ENCODE results near the gene DDX1. TPM values are rescaled to one million over a fixed set of nuclear protein-coding genes. Genes with fewer than 3 reads are reported as not detected.

The DDX1 gene
- total RNA-seq, 1 donor from 2014 or later, result 58.5 TPM

GRCh38 chr2:15643791-15644585 lies 52.3 kb downstream of the DDX1 start:
- Histone ChIP-seq H3K4me3 (ENCODE audit: low read depth, low read length) (no peak overlapping the region), H3K36me3 (ENCODE audit: control insufficient read depth, insufficient read depth, low read length) (no peaks in the 10 kb centered on the region), H3K27me3 (ENCODE audit: control insufficient read depth, insufficient read depth, low read length) (no peaks in the 10 kb centered on the region)
- no peak for DNase-seq (ENCODE audit: low read depth)
- TF ChIP-seq CTCF (IDR thresholded peaks at IDR 0.05; ENCODE audit: insufficient read depth, low read length, poor library complexity, severe bottlenecking), result no peak

DNA sequence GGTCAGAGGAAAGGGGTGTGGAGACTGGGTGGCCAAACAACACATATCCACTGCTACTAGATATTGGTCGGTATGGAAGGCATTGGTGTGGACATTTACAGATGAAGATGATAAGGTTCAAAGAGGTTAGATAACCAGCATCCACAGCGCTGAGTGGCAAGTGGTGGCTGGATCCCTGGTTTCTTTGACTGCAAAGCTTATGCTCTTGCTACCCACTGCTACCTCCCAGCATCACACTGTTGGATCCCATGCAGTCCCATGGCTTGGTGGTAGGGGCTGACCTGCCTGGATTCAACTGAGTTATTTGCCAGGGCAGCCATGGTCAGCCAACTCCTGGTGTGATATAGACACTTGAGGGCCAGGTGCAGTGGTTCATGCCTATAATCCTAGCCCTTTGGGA lies 53.6 kb downstream of the DDX1 start:
- no peak overlapping the region for H3K4me3 ChIP-seq (ENCODE audit: low read depth, low read length)
- H3K27me3 ChIP-seq (ENCODE audit: control insufficient read depth, insufficient read depth, low read length), result no peaks in the 10 kb centered on the region
- H3K36me3 ChIP-seq (ENCODE audit: control insufficient read depth, insufficient read depth, low read length), result no peaks in the 10 kb centered on the region
- TF ChIP-seq CTCF (IDR thresholded peaks at IDR 0.05; ENCODE audit: insufficient read depth, low read length, poor library complexity, severe bottlenecking), result no peak
- no peak for DNase-seq (ENCODE audit: low read depth)

GRCh38 chr2:15645720-15646385 lies 54.2 kb downstream of the DDX1 start:
- Histone ChIP-seq H3K4me3 (ENCODE audit: low read depth, low read length) (no peak overlapping the region), H3K36me3 (ENCODE audit: control insufficient read depth, insufficient read depth, low read length) (no peaks in the 10 kb centered on the region), H3K27me3 (ENCODE audit: control insufficient read depth, insufficient read depth, low read length) (no peaks in the 10 kb centered on the region)
- TF ChIP-seq CTCF (IDR thresholded peaks at IDR 0.05; ENCODE audit: insufficient read depth, low read length, poor library complexity, severe bottlenecking), result no peak
- no peak for DNase-seq (ENCODE audit: low read depth)

DNA sequence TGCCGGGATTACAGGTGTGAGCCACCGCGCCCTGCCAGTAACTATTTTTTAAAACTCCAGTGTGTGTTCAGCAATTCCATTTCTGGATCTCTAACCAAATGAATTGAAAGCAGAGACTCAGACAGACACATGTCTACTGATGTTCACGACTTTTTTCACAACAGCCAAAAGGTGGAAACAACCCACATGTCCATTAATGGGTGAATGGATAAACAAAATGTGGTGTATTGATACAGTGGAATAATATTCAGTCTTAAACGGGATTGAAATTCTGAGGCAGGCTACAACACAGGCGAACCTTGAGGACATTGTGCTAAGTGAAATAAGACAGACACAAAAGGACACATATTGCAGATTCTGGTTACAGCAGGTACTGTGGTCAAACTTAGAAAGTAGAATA lies 55.0 kb downstream of the DDX1 start:
- no peak for DNase-seq (ENCODE audit: low read depth)
- no peak overlapping the region for H3K4me3 ChIP-seq (ENCODE audit: low read depth, low read length)
- H3K36me3 ChIP-seq (ENCODE audit: control insufficient read depth, insufficient read depth, low read length), result no peaks in the 10 kb centered on the region
- TF ChIP-seq CTCF (IDR thresholded peaks at IDR 0.05; ENCODE audit: insufficient read depth, low read length, poor library complexity, severe bottlenecking), result no peak
- H3K27me3 ChIP-seq (ENCODE audit: control insufficient read depth, insufficient read depth, low read length), result no peaks in the 10 kb centered on the region

DNA sequence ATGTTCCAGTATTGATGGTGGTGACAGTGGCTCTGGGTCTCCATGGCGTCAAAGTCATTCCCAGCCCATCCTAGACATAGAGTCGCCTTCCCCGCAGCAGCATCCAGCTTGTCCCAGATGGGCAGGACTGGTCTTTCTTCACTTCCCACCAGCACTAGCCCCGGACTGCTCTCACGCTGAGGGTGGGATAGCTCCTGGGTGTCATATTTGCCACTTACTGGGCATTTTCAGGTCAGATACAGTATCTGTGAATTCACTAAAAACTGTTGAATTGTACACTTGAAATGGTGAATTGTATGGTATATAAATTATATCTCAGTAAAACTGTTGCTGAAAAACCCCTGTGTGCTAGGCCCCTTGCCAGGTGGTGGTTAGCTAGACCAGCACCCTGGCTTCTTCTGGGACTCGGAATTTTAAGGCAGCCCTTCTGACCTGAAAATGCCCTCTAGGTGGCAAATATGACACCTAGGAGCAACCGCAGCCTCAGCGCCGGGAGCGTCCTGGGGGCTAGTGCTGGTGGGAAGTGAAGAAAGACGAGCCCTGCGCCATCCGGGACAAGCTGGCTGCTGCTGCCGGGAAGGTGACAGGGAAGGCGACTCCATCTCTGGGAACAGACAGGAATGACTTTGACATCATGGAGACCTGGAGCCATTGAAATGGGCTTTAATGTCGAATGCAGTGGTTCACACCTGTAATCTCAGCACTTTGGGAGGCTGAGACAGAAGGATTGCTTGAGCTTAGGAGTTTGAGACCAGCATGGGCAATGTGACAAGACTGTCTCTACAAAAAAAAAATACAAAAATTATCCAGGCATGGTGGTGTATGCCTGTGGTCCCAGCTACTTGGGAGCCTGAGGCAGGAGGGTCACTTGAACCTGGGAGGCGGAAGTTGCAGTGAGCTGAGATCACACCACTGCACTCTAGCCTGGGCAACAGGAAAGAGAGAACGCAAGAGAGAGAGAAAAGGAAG lies 56.2 kb downstream of the DDX1 start:
- no peak for DNase-seq (ENCODE audit: low read depth)
- Histone ChIP-seq H3K27me3 (ENCODE audit: control insufficient read depth, insufficient read depth, low read length) (no peaks in the 10 kb centered on the region), H3K4me3 (ENCODE audit: low read depth, low read length) (no peak overlapping the region), H3K36me3 (ENCODE audit: control insufficient read depth, insufficient read depth, low read length) (no peaks in the 10 kb centered on the region)
- TF ChIP-seq CTCF (IDR thresholded peaks at IDR 0.05; ENCODE audit: insufficient read depth, low read length, poor library complexity, severe bottlenecking), result no peak
